Hepatocyte (in vitro differentiated cells): ENCODE results near the gene AURKB. TPM values are rescaled to one million over a fixed set of nuclear protein-coding genes. Genes with fewer than 3 reads are reported as not detected.
A peak's percentile ranks its signal among the peaks of the same experiment; 100 is the strongest.

Experiments used
- DNase-seq: peaks from one replicate; pipeline ENCODE4 v3.0.0-alpha.2; 2016; ENCODE audit warnings: low spot score
- H2AFZ ChIP-seq: fragments of 200-600 bp; sonication (generic); 2 replicates; pipeline ENCODE4 v1.6.0; 2016; ENCODE audit warnings: antibody characterized with exemption, mild to moderate bottlenecking
- H3K27ac ChIP-seq: fragments of 200-600 bp; sonication (generic); 2 replicates; pipeline ENCODE4 v1.5.1; 2016; ENCODE audit warnings: mild to moderate bottlenecking
- H3K27me3 ChIP-seq: fragments of 200-600 bp; sonication (generic); 2 replicates; pipeline ENCODE4 v1.6.1; 2016
- H3K36me3 ChIP-seq: fragments of 200-600 bp; sonication (generic); replicated peaks from 2 replicates; pipeline ENCODE4 v1.5.1; 2016; ENCODE audit warnings: low read depth; ENCODE audit not compliant: insufficient read depth
- H3K4me1 ChIP-seq: fragments of 200-600 bp; sonication (generic); 2 replicates; pipeline ENCODE4 v1.5.1; 2016; ENCODE audit warnings: mild to moderate bottlenecking, moderate library complexity; ENCODE audit not compliant: insufficient read depth
- H3K4me2 ChIP-seq: fragments of 200-600 bp; sonication (generic); 2 replicates; pipeline ENCODE4 v1.6.0; 2016
- H3K4me3 ChIP-seq: fragments of 200-600 bp; sonication (generic); 2 replicates; pipeline ENCODE4 v1.5.1; 2016; ENCODE audit warnings: mild to moderate bottlenecking
- H3K79me2 ChIP-seq: fragments of 200-600 bp; sonication (generic); 2 replicates; pipeline ENCODE4 v1.6.0; 2017; ENCODE audit warnings: mild to moderate bottlenecking
- H3K9me2 ChIP-seq: fragments of 200-600 bp; sonication (generic); replicated peaks from 2 replicates; pipeline ENCODE4 v1.6.0; 2017; ENCODE audit warnings: mild to moderate bottlenecking; ENCODE audit not compliant: insufficient read depth
- H3K9me3 ChIP-seq: fragments of 200-600 bp; sonication (generic); 2 replicates; pipeline ENCODE4 v1.5.1; 2016; ENCODE audit warnings: low read depth, mild to moderate bottlenecking
- H4K20me1 ChIP-seq: fragments of 200-600 bp; sonication (generic); 2 replicates; pipeline ENCODE4 v1.6.0; 2016; ENCODE audit warnings: mild to moderate bottlenecking; ENCODE audit not compliant: insufficient read depth, poor library complexity, severe bottlenecking
- CTCF ChIP-seq: fragments of 200-600 bp; sonication (generic); IDR thresholded peaks from 2 replicates; pipeline ENCODE4 v1.5.1; 2016; ENCODE audit warnings: antibody characterized with exemption, mild to moderate bottlenecking; ENCODE audit not compliant: poor library complexity
- EZH2 ChIP-seq: fragments of 200-600 bp; sonication (generic); IDR thresholded peaks from 2 replicates; pipeline ENCODE4 v1.6.1; 2016; ENCODE audit warnings: antibody characterized with exemption, mild to moderate bottlenecking, borderline replicate concordance
- EZH2phosphoT487 ChIP-seq: fragments of 200-600 bp; sonication (generic); IDR thresholded peaks from one replicate; pipeline ENCODE4 v1.6.1; 2018; ENCODE audit warnings: antibody characterized with exemption, mild to moderate bottlenecking, low read depth, moderate library complexity; ENCODE audit not compliant: unreplicated experiment, severe bottlenecking
- WGBS: methylation state at CpG from one replicate; pipeline ENCODE4 v1.1.6; 2016; ENCODE audit warnings: low lambda C conversion rate; ENCODE audit errors: missing lambda C conversion rate; 5-methylcytosine and 5-hydroxymethylcytosine counted together
- polyA plus RNA-seq: library from polyadenylated mRNA; unstranded; fragments of >200 nt; fragmentation: Nextera tagmentation; extraction: Ambion mirVana; gene quantifications from 2 replicates; pipeline ENCODE4 v1.2.1, GENCODE V29; 2016
- total RNA-seq: library from RNA; depleted of rRNA; stranded (reverse); fragments of >200 nt; gene quantifications from 2 replicates; pipeline ENCODE4 v1.2.3, GENCODE V29; 2014

AURKB gene
- total and polyA plus RNA-seq, 2 experiments from 2014 or later: 9.9 to 25.3 TPM

- Histone ChIP-seq H3K27me3 (no peaks in the 10 kb centered on the region), H3K79me2 (peaks cover 37% of the 10 kb centered on the region), H3K27ac (no peak overlapping the region), H4K20me1 (no peaks in the 10 kb centered on the region), H3K4me1 (no peaks in the 10 kb centered on the region), H2AFZ (no peak overlapping the region), H3K4me2 (no peak overlapping the region), H3K9me3 (no peaks in the 10 kb centered on the region), H3K4me3 (no peak overlapping the region), H3K9me2 (no peaks in the 10 kb centered on the region), H3K36me3 (no peaks in the 10 kb centered on the region)
- 92% methylated on average over 5 of the region's 5 CpGs for WGBS
- DNase-seq: no peak
- no peak for TF ChIP-seq EZH2phosphoT487
- no peak for TF ChIP-seq CTCF
- TF ChIP-seq EZH2: no peak
Measured at GRCh38 chr17:8243827-8244226, 33.5 kb upstream of the AURKB start.

DNA sequence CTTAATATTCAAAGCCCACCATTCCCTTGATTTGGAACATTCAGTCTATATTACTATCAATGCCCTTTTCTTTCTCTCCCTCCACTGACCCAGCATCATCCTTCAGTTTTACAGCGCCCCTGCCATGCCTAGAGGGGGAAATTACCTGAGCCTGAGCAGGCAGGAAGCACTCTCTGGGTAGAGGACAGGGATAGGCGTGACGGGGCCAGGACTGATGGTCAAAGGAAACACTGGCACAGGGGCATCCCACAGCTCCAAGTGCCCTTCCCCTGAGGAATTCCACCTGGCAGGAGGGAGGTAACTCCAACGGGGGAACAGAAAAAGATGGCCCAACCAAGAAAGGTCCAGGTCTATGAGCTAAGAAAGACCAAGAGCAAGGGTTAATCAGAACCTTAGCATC is 27.5 kb upstream of the AURKB start:
- Histone ChIP-seq H3K4me2 (no peak overlapping the region), H3K79me2 (peaks cover 3% of the 10 kb centered on the region), H3K36me3 (no peaks in the 10 kb centered on the region), H3K9me2 (no peaks in the 10 kb centered on the region), H3K4me3 (no peak overlapping the region), H3K9me3 (no peaks in the 10 kb centered on the region), H3K4me1 (no peaks in the 10 kb centered on the region), H3K27ac (no peak overlapping the region), H2AFZ (no peak overlapping the region), H4K20me1 (no peaks in the 10 kb centered on the region), H3K27me3 (no peaks in the 10 kb centered on the region)
- no peak for DNase-seq
- no peak for TF ChIP-seq EZH2phosphoT487
- TF ChIP-seq EZH2: no peak
- TF ChIP-seq CTCF: no peak
- WGBS: 88% methylated on average over 4 of the region's 4 CpGs

DNA sequence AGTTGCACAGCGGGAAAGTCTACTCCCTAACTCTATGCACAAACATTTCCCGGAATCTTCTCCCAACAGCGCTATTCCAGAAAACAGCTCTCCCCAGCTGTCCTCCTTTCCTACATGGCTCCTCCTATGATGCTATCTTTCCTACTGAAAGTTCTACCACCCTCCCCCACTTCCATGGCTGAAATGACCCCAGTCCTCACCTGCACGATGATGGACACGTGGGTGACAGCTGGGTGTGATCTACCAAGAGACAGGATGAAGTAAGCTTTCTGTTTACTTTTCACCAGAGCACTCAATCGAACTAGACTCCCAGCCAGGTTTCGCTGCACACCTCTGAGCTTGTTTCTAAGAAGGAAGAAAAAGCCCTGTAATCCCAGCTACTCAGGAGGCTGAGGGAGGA is 26.8 kb upstream of the AURKB start:
- no peaks in the 10 kb centered on the region for H4K20me1 ChIP-seq
- no peaks in the 10 kb centered on the region for H3K27me3 ChIP-seq
- H3K27ac ChIP-seq: peak overlapping the region; percentile 15
- no peaks in the 10 kb centered on the region for H3K36me3 ChIP-seq
- H3K4me2 ChIP-seq: no peak overlapping the region
- H3K4me3 ChIP-seq: no peak overlapping the region
- 74% methylated on average over 7 of the region's 7 CpGs for WGBS
- H2AFZ ChIP-seq: no peak overlapping the region
- peaks cover 3% of the 10 kb centered on the region for H3K79me2 ChIP-seq
- H3K4me1 ChIP-seq: no peaks in the 10 kb centered on the region
- no peaks in the 10 kb centered on the region for H3K9me3 ChIP-seq
- TF ChIP-seq CTCF: no peak
- TF ChIP-seq EZH2: no peak
- no peak for TF ChIP-seq EZH2phosphoT487
- no peaks in the 10 kb centered on the region for H3K9me2 ChIP-seq
- DNase-seq: peak; percentile 51

- H2AFZ ChIP-seq: no peak overlapping the region
- H3K4me2 ChIP-seq: no peak overlapping the region
- no peaks in the 10 kb centered on the region for H3K27me3 ChIP-seq
- no peak overlapping the region for H3K4me3 ChIP-seq
- H4K20me1 ChIP-seq: no peaks in the 10 kb centered on the region
- H3K79me2 ChIP-seq: no peaks in the 10 kb centered on the region
- TF ChIP-seq EZH2 (no peak), CTCF (no peak), EZH2phosphoT487 (no peak)
- DNase-seq: no peak
- no peaks in the 10 kb centered on the region for H3K9me2 ChIP-seq
- H3K4me1 ChIP-seq: no peaks in the 10 kb centered on the region
- H3K27ac ChIP-seq: no peak overlapping the region
- WGBS: 92% methylated on average over 7 of the region's 7 CpGs
- no peaks in the 10 kb centered on the region for H3K9me3 ChIP-seq
- no peaks in the 10 kb centered on the region for H3K36me3 ChIP-seq
Measured at GRCh38 chr17:8235676-8236075, 25.3 kb upstream of the AURKB start.
